ENCODE measurements around the gene CNOT1. TPM values are rescaled to one million over a fixed set of nuclear protein-coding genes. Genes with fewer than 3 reads are reported as not detected.

CNOT1 gene
- total RNA-seq, 1 experiment from 2014 or later = 328 TPM

GRCh38 chr16:58655215-58655596, 25.6 kb upstream of the CNOT1 start:
- WGBS (ENCODE audit: extremely low coverage, insufficient read length, low lambda C conversion rate) = no CpG with 5 or more reads among the region's 8 CpGs
- Mint-ChIP-seq H3K27me3 (ENCODE audit: low read depth) (peaks cover 15% of the 10 kb centered on the region), H3K36me3 (ENCODE audit: insufficient read depth in 1 of 3, low read depth in 3 of 3) (no peaks in the 10 kb centered on the region), H3K4me3 (no peak overlapping the region), H3K4me1 (peaks cover 12 to 21% of the 10 kb centered on the region in 2 experiments; a peak in 3 of 4 replicates), H3K9me3 (no peaks in the 10 kb centered on the region), H3K27ac (no peak overlapping the region)
- Histone ChIP-seq H3K79me2 (ENCODE audit: insufficient read depth, low read length) (no peaks in the 10 kb centered on the region), H2BK120ac (ENCODE audit: low read depth, low read length, poor library complexity, severe bottlenecking) (no peak overlapping the region), H3K14ac (ENCODE audit: insufficient read depth, low read length) (no peak overlapping the region), H3K9ac (ENCODE audit: extremely low read depth, insufficient read length, low read length) (no peak overlapping the region), H4K5ac (ENCODE audit: insufficient read length, low read depth, low read length) (no peak overlapping the region), H3K23ac (ENCODE audit: insufficient read length, low read depth, low read length) (no peak overlapping the region), H3K4ac (ENCODE audit: low read depth, low read length) (no peak overlapping the region), H2BK5ac (ENCODE audit: insufficient read length, low read length) (no peak overlapping the region), H2BK15ac (ENCODE audit: low read depth, low read length) (no peak overlapping the region), H2BK12ac (ENCODE audit: insufficient read length, low read depth, low read length) (no peak overlapping the region), H3K23me2 (ENCODE audit: insufficient read length, low read depth, low read length, poor library complexity, severe bottlenecking) (no peaks in the 10 kb centered on the region), H3K9me3 (ENCODE audit: control insufficient read depth, low read depth, low read length) (no peaks in the 10 kb centered on the region), H2AFZ (ENCODE audit: low read length) (no peak overlapping the region), H3K4me2 (ENCODE audit: insufficient read depth, insufficient read length, low read length) (no peak overlapping the region), H3K18ac (ENCODE audit: insufficient read length, low read depth, low read length) (no peak overlapping the region), H4K91ac (ENCODE audit: insufficient read length, low read depth, low read length) (no peak overlapping the region), H2AK5ac (ENCODE audit: insufficient read length, low read length) (no peak overlapping the region), H2BK20ac (ENCODE audit: low read depth, low read length, poor library complexity, severe bottlenecking) (no peak overlapping the region), H3K4me1 (ENCODE audit: insufficient read depth, low read length) (no peaks in the 10 kb centered on the region), H3T11ph (ENCODE audit: low read length) (no peak overlapping the region), H3K56ac (ENCODE audit: insufficient read length, low read depth, low read length) (no peak overlapping the region), H3K27me3 (ENCODE audit: insufficient read depth, low read length) (no peaks in the 10 kb centered on the region; the same call in 1 of the 2 replicates), H4K20me1 (ENCODE audit: control insufficient read depth, insufficient read depth, insufficient read length) (no peaks in the 10 kb centered on the region), H4K8ac (replicated peaks; ENCODE audit: insufficient read length, low read depth, low read length) (no peak overlapping the region), H3K27ac (ENCODE audit: insufficient read length, low read depth, low read length) (no peak overlapping the region), H3K79me1 (ENCODE audit: insufficient read depth, low read depth, low read length, poor library complexity, severe bottlenecking) (no peaks in the 10 kb centered on the region)
- DNase-seq = no peak
- no peak for TF ChIP-seq CTCF (conservative IDR thresholded peaks at IDR 0.05)

Measured in H9 (cell line).